NCI-H187 (cell line): ENCODE results near the gene STXBP4.
A peak's percentile ranks its signal among the peaks of the same experiment; 100 is the strongest.

ENCODE experiments used
- DNase-seq, 2 experiments: peaks; one replicate each; lab custom pipeline; 2025; lab: John Stamatoyannopoulos, UW

STXBP4 gene, protein sequence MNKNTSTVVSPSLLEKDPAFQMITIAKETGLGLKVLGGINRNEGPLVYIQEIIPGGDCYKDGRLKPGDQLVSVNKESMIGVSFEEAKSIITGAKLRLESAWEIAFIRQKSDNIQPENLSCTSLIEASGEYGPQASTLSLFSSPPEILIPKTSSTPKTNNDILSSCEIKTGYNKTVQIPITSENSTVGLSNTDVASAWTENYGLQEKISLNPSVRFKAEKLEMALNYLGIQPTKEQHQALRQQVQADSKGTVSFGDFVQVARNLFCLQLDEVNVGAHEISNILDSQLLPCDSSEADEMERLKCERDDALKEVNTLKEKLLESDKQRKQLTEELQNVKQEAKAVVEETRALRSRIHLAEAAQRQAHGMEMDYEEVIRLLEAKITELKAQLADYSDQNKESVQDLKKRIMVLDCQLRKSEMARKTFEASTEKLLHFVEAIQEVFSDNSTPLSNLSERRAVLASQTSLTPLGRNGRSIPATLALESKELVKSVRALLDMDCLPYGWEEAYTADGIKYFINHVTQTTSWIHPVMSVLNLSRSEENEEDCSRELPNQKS

GRCh38 chr17:54968262-54968987 is at the start of gene STXBP4, which contains the start of gene COX11:
TSS of gene STXBP4 (plus strand) at chr17:54968765. CDS start at chr17:54986220, 17,455 bp downstream.
TSS of gene COX11 (minus strand) at chr17:54968654. CDS start at chr17:54968646, 8 bp downstream.
- peak; percentile 92 to 96 for DNase-seq

GRCh38 chr17:54919425-54919824 is 49.1 kb upstream of the STXBP4 start:
- no peak for DNase-seq

GRCh38 chr17:54920819-54921218 is 47.7 kb upstream of the STXBP4 start:
- DNase-seq, result no peak

GRCh38 chr17:54924405-54924804 is 44.2 kb upstream of the STXBP4 start:
- no peak for DNase-seq

DNA sequence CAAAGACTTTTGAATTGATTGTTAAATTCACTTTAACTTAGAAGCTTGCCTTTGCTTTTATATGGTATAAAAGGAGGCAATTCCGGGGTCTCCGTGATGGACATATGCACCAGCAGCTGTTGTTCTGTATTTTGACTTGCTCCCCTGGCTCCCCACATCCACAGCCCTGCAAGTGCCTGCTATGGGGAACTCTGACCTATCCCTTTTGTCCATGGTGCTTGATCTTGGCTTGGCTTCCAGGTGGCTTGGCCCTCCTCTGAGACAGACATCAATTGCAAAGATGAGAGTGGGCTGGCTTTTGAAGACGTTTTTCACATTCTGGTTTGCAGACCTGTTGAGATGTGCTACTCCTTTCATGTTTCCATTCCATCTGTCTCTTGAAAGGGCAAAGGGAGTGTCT is 41.0 kb upstream of the STXBP4 start:
- DNase-seq, result no peak

DNA sequence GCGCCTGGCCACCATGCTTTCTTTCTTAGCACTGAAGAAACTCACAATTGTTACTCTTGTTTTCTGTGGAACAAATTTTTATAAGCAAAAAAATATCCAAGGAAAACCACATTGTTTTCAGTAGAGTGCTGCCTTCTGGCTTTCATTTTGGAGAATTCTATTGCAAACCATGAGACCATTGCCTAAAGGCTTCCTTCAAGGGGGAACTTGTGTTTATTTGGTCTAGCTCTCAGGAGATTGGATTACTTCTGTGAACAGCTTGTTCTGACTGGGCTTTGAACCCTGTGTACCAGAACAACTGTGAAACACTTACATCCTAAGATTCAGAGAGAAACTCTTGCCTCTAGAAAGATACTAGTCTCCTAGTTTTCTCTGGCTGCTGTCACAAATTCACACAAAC is 35.9 kb upstream of the STXBP4 start:
- no peak for DNase-seq

GRCh38 chr17:54933921-54934320 is 34.6 kb upstream of the STXBP4 start:
- no peak for DNase-seq

DNA sequence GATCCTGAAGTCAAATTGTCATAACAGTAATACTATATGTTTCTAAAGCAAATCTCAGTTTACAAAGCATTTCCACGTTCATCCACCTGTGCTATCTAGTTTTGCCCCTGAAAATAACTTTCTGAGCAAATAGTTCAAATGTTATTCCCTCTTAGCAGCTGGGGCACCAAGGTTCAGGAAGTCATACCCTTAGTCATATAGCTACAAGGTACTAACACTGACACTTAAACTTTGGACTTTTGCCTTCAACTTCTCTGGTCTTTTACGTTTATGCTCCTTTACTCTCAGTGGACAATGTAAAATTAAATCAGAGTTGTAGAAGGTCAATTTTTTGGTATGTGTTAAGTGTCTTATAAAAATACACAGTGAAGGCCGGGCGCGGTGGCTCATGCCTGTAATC is 33.1 kb upstream of the STXBP4 start:
- no peak for DNase-seq

- DNase-seq, result no peak
These were observed 31.5 kb upstream of the STXBP4 start for GRCh38 chr17:54937018-54937417.

DNA sequence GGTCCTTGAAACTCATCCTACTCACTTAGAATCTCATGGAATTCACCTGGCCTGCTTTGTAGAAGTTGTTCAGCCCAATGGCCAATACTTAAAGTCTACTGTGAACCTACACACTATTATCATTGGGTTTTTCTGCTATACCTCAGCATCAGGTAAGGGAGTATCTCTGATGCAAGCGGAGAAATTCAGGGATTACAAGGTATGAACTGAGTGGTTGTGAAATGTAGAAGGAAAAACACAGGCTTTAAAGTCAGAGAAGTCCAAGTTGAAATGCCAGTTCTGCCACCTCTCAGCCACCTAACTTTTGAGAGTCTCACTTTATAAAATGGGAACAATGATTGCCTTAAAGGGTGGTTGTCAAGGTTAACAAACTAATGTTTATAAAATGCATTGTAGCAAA is 31.1 kb upstream of the STXBP4 start:
- DNase-seq, result no peak

GRCh38 chr17:54941285-54941684 is 27.3 kb upstream of the STXBP4 start:
- no peak for DNase-seq

GRCh38 chr17:54944796-54945195 is 23.8 kb upstream of the STXBP4 start:
- no peak for DNase-seq

- DNase-seq, result no peak
These were observed 23.3 kb upstream of the STXBP4 start for GRCh38 chr17:54945231-54945630.

DNA sequence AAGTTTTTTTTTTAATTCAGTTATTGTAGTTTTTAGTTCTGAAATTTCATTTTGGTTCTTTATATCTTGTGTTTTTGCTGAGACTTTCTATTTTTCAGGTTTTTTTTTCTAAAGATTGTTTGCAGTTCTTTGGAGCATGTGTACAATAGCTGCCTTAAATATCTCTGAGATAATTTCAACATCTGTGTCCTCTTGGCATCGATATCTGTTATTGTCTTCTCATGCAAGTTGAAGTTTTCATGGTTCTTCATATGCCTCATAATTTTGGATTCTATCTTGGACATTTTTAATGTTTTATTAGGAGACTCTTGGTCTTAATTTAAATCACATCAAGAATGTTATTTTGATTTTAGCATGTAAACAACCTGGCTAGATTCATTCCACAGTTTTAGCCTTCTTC is 22.9 kb upstream of the STXBP4 start:
- DNase-seq, result no peak

DNA sequence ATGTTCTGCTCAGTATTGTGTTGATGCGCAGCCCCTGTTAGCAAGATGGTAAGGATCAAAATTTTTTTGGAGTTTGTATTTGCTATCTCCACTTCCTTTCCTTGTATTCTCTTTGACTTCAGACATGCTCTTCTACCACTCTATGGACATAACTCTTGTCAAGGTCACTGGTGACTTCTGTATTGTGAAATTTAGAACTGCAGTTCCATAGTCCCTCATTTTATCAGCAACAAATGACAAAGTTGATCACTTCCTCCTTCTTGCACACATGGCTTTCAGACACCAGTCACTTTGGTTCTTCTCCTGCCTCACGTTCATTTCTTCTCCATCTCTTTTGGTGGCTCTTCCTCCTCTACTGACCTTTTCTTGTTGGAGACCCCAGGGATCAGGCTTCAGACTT is 21.2 kb upstream of the STXBP4 start:
- no peak for DNase-seq

- no peak for DNase-seq
These were observed 20.2 kb upstream of the STXBP4 start for GRCh38 chr17:54948380-54948779.

GRCh38 chr17:54950116-54950515 is 18.4 kb upstream of the STXBP4 start:
- no peak for DNase-seq

GRCh38 chr17:54951286-54951685 is 17.3 kb upstream of the STXBP4 start:
- DNase-seq, result no peak

DNA sequence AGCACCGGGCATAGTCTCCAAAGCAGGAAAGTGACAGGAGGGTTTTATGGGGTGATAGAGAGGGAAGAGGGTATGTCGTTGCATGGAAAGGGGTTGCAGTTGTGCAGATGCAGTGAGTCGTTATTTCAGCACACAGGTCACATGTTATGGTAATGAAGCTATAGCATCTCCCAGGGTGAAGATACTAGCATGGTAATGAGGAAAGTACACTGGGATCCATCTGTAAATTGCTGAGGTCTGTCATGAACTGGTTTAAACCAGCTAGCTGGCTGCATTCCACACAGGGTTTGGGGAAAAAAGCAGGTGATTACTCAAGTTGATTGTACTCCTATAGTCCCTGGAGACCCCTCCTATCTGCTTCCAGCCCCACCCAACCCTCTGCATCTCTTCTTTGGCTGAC is 11.8 kb upstream of the STXBP4 start:
- DNase-seq, result peak; percentile 47 to 72

GRCh38 chr17:54967621-54968261 is 824 bp upstream of the STXBP4 start:
- DNase-seq, result no peak

GRCh38 chr17:54968988-54969332 is 395 bp downstream of the STXBP4 start:
- peak in 1 of 2 experiments; percentile 76 for DNase-seq
